Stimulated activated naive CD8-positive, alpha-beta T cell treated with anti-CD3 and anti-CD28 coated beads, Interleukin-15, Interleukin-2, amounts not matched to agents 100 ng/mL and 50 ng/mL, for 24 hours (primary cell): ENCODE measurements around the gene LSG1.
"Not testable (repeated sequence)": the region's sequence is repeated elsewhere in the genome, so short reads cannot be mapped to it uniquely, and the experiment has no call there.

Source experiments
- H3K27ac Mint-ChIP-seq: one replicate; pipeline ENCODE4 v1.8.0; 2021; ENCODE audit warnings: mild to moderate bottlenecking, mixed read lengths
- H3K27me3 Mint-ChIP-seq: one replicate; pipeline ENCODE4 v1.8.0; 2021; ENCODE audit warnings: mixed read lengths
- H3K36me3 Mint-ChIP-seq: one replicate; pipeline ENCODE4 v1.8.0; 2021; ENCODE audit warnings: low read depth, mixed read lengths
- H3K4me1 Mint-ChIP-seq: one replicate; pipeline ENCODE4 v1.8.0; 2021; ENCODE audit warnings: low read depth, mixed read lengths
- H3K4me3 Mint-ChIP-seq: one replicate; pipeline ENCODE4 v1.8.0; 2021; ENCODE audit warnings: mild to moderate bottlenecking, mixed read lengths
- H3K9me3 Mint-ChIP-seq: one replicate; pipeline ENCODE4 v1.8.0; 2021; ENCODE audit warnings: mixed read lengths

LSG1 gene

DNA sequence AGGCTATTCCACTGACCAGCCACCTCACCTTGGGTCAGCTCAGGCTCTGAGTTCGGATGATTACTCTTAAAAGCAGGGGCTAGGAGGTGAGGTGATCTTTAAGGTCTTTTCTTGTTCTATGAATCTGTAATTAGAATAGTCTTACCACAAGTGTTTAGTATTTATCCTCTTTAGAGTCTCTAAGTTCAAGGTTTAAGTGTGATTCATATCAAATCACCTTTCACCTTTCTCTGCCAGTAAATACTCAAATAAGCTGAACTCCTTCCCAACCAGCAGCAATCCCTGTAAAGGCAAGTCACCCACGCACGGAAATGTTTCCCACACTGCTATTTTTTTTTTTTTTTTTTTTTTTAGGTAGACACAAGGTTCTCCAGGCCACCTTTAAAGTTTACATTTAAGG lies 24.2 kb downstream of the LSG1 start:
- Mint-ChIP-seq H3K36me3 (peaks cover 81% of the 10 kb centered on the region), H3K9me3 (no peaks in the 10 kb centered on the region), H3K4me1 (no peaks in the 10 kb centered on the region), H3K27ac (no peak overlapping the region), H3K4me3 (no peak overlapping the region), H3K27me3 (no peaks in the 10 kb centered on the region)

- H3K27me3 Mint-ChIP-seq = no peaks in the 10 kb centered on the region
- peaks cover 4% of the 10 kb centered on the region for H3K4me1 Mint-ChIP-seq
- no peak overlapping the region for H3K4me3 Mint-ChIP-seq
- H3K27ac Mint-ChIP-seq = no peak overlapping the region
- no peaks in the 10 kb centered on the region for H3K9me3 Mint-ChIP-seq
- peaks cover 55% of the 10 kb centered on the region for H3K36me3 Mint-ChIP-seq
These were observed 29.2 kb downstream of the LSG1 start for GRCh38 chr3:194642769-194643168.

DNA sequence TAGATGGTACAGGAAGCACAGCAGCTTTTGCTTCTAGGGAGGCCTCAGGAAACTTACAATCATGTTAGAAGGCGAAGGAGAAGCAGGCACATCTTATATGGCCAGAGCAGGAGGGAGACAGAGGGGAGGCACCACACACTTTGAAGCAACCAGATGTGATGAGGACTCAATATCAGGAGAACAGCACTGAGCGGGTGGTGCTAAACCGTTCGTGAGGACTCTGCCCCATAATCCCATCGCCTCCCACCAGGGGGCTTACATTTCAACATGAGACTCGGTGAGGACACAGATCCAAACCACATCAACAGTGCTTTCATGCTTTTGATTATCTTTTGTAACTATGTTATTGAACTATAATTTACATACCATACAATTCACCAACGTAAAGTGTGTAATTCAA lies 31.2 kb downstream of the LSG1 start:
- Mint-ChIP-seq H3K9me3 (no peaks in the 10 kb centered on the region), H3K27ac (peak overlapping the region; percentile 8), H3K4me1 (peaks cover 4% of the 10 kb centered on the region), H3K36me3 (peaks cover 45% of the 10 kb centered on the region), H3K4me3 (no peak overlapping the region), H3K27me3 (no peaks in the 10 kb centered on the region)

GRCh38 chr3:194638991-194639605 lies 32.9 kb downstream of the LSG1 start:
- no peak overlapping the region for H3K4me3 Mint-ChIP-seq
- H3K27ac Mint-ChIP-seq = no peak overlapping the region
- H3K4me1 Mint-ChIP-seq = peaks cover 4% of the 10 kb centered on the region
- no peaks in the 10 kb centered on the region for H3K9me3 Mint-ChIP-seq
- H3K36me3 Mint-ChIP-seq = peaks cover 31% of the 10 kb centered on the region
- H3K27me3 Mint-ChIP-seq = no peaks in the 10 kb centered on the region

DNA sequence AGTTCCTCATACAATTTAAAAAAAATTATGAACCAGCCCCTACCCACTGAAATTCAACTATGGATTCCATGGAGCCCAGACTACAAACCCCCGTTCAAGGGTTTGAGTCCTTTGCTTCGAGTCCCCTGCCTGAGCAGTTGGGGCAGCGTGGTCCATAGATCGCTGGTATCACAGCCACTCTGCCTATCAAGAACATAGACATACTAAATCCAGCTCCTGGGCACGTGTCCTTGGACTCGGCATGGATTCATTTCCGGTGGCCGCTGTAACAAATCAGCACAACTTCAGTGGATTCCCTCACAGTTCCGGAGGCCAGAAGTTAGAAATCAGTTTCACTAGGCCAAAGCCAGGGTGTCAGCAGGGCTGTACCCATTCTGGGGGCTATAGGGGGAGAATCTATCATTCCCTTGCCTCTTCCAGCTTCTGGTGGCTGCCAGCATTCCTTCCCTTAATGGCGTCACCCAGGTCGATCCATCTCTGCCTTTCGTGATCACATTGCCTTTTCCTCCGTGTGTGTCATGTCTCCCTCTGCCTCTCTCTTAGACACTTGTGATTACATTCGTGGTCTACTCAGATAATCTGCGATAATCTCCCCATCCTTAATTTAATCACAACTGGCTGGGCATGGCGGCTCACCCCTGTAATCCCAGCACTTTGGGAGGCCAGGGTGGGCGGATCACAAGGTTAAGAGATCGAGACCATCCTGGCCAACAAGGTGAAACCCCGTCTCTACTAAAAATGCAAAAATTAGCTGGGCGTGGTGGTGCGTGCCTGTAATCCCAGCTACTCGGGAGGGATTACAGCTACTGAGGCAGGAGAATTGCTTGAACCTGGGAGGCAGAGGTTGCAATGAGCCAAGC lies 34.2 kb downstream of the LSG1 start:
- Mint-ChIP-seq H3K9me3 (no peaks in the 10 kb centered on the region), H3K4me1 (peaks cover 6% of the 10 kb centered on the region), H3K27me3 (no peaks in the 10 kb centered on the region), H3K36me3 (peaks cover 20% of the 10 kb centered on the region), H3K4me3 (no peak overlapping the region), H3K27ac (no peak overlapping the region)

- no peak overlapping the region for H3K4me3 Mint-ChIP-seq
- H3K36me3 Mint-ChIP-seq = peaks cover 16% of the 10 kb centered on the region
- no peaks in the 10 kb centered on the region for H3K9me3 Mint-ChIP-seq
- no peak overlapping the region for H3K27ac Mint-ChIP-seq
- peaks cover 13% of the 10 kb centered on the region for H3K4me1 Mint-ChIP-seq
- H3K27me3 Mint-ChIP-seq = no peaks in the 10 kb centered on the region
These were observed 34.9 kb downstream of the LSG1 start for GRCh38 chr3:194637066-194637465.

GRCh38 chr3:194633349-194634004 lies 38.5 kb downstream of the LSG1 start, which contains the start of gene TMEM44:
TMEM44 (minus strand) TSS chr3:194633419; CDS start chr3:194633215, 204 bp downstream.
- peak within 1 kb of the TSS; percentile 83 for H3K4me3 Mint-ChIP-seq
- peak within 1 kb of the TSS; percentile 61 for H3K27ac Mint-ChIP-seq
- no peaks in the 10 kb centered on the region for H3K36me3 Mint-ChIP-seq
- H3K9me3 Mint-ChIP-seq = no peaks in the 10 kb centered on the region
- H3K4me1 Mint-ChIP-seq = peaks cover 9% of the 10 kb centered on the region
- no peaks in the 10 kb centered on the region for H3K27me3 Mint-ChIP-seq

DNA sequence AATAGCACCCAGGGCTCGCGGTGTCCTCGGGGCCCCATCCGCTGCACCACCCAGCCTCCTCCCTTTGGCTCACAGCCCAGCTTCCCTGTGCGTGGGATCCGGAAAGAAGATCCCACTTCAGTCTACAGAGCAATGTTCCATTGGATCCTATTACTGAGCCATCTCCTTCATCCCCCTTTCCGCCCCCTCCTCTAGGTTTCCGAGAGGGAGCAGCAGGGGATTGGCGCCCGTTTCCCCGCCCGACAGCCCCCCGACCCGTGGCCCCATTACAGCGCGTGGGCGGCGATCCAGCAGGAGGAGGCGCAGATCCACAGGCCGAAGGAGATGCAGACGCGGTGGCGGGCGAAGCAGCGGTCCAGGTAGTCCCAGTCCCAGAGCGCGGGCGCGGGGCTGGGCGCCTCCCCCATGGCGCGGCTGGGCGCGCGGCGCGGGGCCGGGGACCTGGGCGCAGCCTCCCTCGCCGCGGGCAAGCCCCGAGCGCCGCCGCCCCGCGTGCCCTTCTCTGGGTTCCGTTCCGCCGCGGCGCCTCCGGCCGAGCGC lies 39.1 kb downstream of the LSG1 start:
- Mint-ChIP-seq H3K27me3 (no peaks in the 10 kb centered on the region), H3K36me3 (no peaks in the 10 kb centered on the region), H3K27ac (no peak overlapping the region), H3K4me1 (peaks cover 9% of the 10 kb centered on the region), H3K9me3 (no peaks in the 10 kb centered on the region), H3K4me3 (peak overlapping the region; percentile 80)

- no peak overlapping the region for H3K27ac Mint-ChIP-seq
These were observed 39.7 kb downstream of the LSG1 start for GRCh38 chr3:194632226-194632808.

GRCh38 chr3:194631696-194632095 lies 40.3 kb downstream of the LSG1 start:
- no peak overlapping the region for H3K27ac Mint-ChIP-seq
- no peaks in the 10 kb centered on the region for H3K9me3 Mint-ChIP-seq
- H3K4me3 Mint-ChIP-seq = no peak overlapping the region
- H3K27me3 Mint-ChIP-seq = no peaks in the 10 kb centered on the region
- H3K4me1 Mint-ChIP-seq = peaks cover 9% of the 10 kb centered on the region
- H3K36me3 Mint-ChIP-seq = no peaks in the 10 kb centered on the region

More at GRCh38 chr3:194632226-194632808, 39.7 kb downstream of the LSG1 start:
- Mint-ChIP-seq H3K9me3 (no peaks in the 10 kb centered on the region), H3K27me3 (no peaks in the 10 kb centered on the region), H3K4me3 (peak overlapping the region; percentile 80), H3K4me1 (peaks cover 9% of the 10 kb centered on the region), H3K36me3 (no peaks in the 10 kb centered on the region)

GRCh38 chr3:194630681-194631080 lies 41.3 kb downstream of the LSG1 start:
- H3K4me3 Mint-ChIP-seq, H3K36me3 Mint-ChIP-seq, H3K27ac Mint-ChIP-seq, H3K9me3 Mint-ChIP-seq, H3K4me1 Mint-ChIP-seq, H3K27me3 Mint-ChIP-seq: not testable (repeated sequence)

DNA sequence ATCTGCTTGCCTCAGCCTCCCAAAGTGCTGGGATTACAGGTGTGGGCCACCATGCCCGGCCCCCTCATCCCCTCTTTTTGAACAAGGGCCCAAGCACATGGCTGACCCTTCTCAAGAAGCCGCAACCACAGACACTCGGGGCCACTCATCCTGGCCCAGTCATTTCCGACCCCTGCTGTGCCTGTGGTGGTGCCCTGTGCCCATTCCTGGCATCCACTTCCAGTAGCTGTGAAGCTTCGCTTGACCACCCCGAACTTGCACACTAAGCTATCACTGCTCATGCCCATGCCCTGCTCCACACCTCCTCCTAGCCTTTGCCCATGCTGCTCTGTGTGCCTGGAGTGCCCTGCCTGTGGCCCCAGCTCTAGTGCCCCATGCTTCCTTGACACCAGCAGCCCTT lies 47.0 kb downstream of the LSG1 start:
- H3K4me3 Mint-ChIP-seq = no peak overlapping the region
- H3K27me3 Mint-ChIP-seq = no peaks in the 10 kb centered on the region
- H3K9me3 Mint-ChIP-seq = no peaks in the 10 kb centered on the region

GRCh38 chr3:194623449-194624290 lies 48.3 kb downstream of the LSG1 start:
- no peak overlapping the region for H3K27ac Mint-ChIP-seq
- H3K4me3 Mint-ChIP-seq = no peak overlapping the region
- H3K4me1 Mint-ChIP-seq = no peaks in the 10 kb centered on the region
- H3K9me3 Mint-ChIP-seq = no peaks in the 10 kb centered on the region
- no peaks in the 10 kb centered on the region for H3K36me3 Mint-ChIP-seq
- H3K27me3 Mint-ChIP-seq = no peaks in the 10 kb centered on the region

More for the DNA sequence above, 47.0 kb downstream of the LSG1 start:
- Mint-ChIP-seq H3K36me3 (no peaks in the 10 kb centered on the region), H3K4me1 (no peaks in the 10 kb centered on the region), H3K27ac (no peak overlapping the region)
